Activated naive CD4-positive, alpha-beta T cell treated with anti-CD3 and anti-CD28 coated beads, Interleukin-2, amount 10 ng/mL, durations not matched to agents 7 days and 5 days (primary cell): ENCODE data around the gene KLHL22.
"Not testable (repeated sequence)": the region's sequence is repeated elsewhere in the genome, so short reads cannot be mapped to it uniquely, and the experiment has no call there.

Source experiments
- CTCF ChIA-PET: fragments of 350-600 bp; sonication (Branson Sonifier 250); formaldehyde crosslinking; loops from one replicate; lab custom pipeline; 2021; ENCODE audit warnings: antibody characterized with exemption; lab: Charles Lee
- DNase-seq: peaks from one replicate; pipeline ENCODE4 v3.0.0-alpha.2; 2020
- H3K27ac Mint-ChIP-seq: one replicate; pipeline ENCODE4 v1.8.0; 2021; ENCODE audit warnings: mild to moderate bottlenecking, moderate library complexity, mixed read lengths
- H3K27me3 Mint-ChIP-seq: one replicate; pipeline ENCODE4 v1.8.0; 2021; ENCODE audit warnings: mild to moderate bottlenecking, mixed read lengths
- H3K36me3 Mint-ChIP-seq: one replicate; pipeline ENCODE4 v1.8.0; 2021; ENCODE audit warnings: mixed read lengths
- H3K4me1 Mint-ChIP-seq: one replicate; pipeline ENCODE4 v1.8.0; 2021; ENCODE audit warnings: mixed read lengths
- H3K4me3 Mint-ChIP-seq: one replicate; pipeline ENCODE4 v1.8.0; 2021; ENCODE audit warnings: mild to moderate bottlenecking, moderate library complexity, mixed read lengths
- H3K9me3 Mint-ChIP-seq: one replicate; pipeline ENCODE4 v1.8.0; 2021; ENCODE audit warnings: mixed read lengths

The KLHL22 gene

GRCh38 chr22:20463324-20464095 is 32.1 kb downstream of the KLHL22 start:
- Mint-ChIP-seq H3K36me3 (peaks cover 47% of the 10 kb centered on the region), H3K9me3 (no peaks in the 10 kb centered on the region), H3K4me1 (peaks cover 66% of the 10 kb centered on the region), H3K27me3 (no peaks in the 10 kb centered on the region), H3K4me3 (peak overlapping the region; percentile 66), H3K27ac (peak overlapping the region; percentile 100)
- CTCF ChIA-PET: interaction anchor here (1.2 to 2.7 kb wide), 3 partner anchors 9 to 46 kb away, joined by 5 to 13 read pairs (median 10); no protein-coding TSS in a partner anchor
- peak; percentile 64 for DNase-seq

- H3K27ac Mint-ChIP-seq: no peak overlapping the region
- H3K27me3 Mint-ChIP-seq: no peaks in the 10 kb centered on the region
- H3K9me3 Mint-ChIP-seq: no peaks in the 10 kb centered on the region
- H3K4me3 Mint-ChIP-seq: no peak overlapping the region
- peaks cover 50% of the 10 kb centered on the region for H3K4me1 Mint-ChIP-seq
- DNase-seq: no peak
- H3K36me3 Mint-ChIP-seq: peaks cover 66% of the 10 kb centered on the region
- CTCF ChIA-PET: no interaction called here
These were observed 35.7 kb downstream of the KLHL22 start for GRCh38 chr22:20459862-20460261.

GRCh38 chr22:20459152-20459542 is 36.4 kb downstream of the KLHL22 start:
- no peaks in the 10 kb centered on the region for H3K27me3 Mint-ChIP-seq
- no peak for DNase-seq
- peaks cover 63% of the 10 kb centered on the region for H3K36me3 Mint-ChIP-seq

GRCh38 chr22:20458530-20459151 is 37.0 kb downstream of the KLHL22 start:
- CTCF ChIA-PET: interaction anchor here (0.6 kb wide), 1 partner anchor 485 kb away, joined by 3 read pairs; no protein-coding TSS in a partner anchor
- no peaks in the 10 kb centered on the region for H3K9me3 Mint-ChIP-seq
- H3K4me3 Mint-ChIP-seq: no peak overlapping the region
- peaks cover 38% of the 10 kb centered on the region for H3K4me1 Mint-ChIP-seq
- H3K27ac Mint-ChIP-seq: no peak overlapping the region
- DNase-seq: no peak
- peaks cover 58% of the 10 kb centered on the region for H3K36me3 Mint-ChIP-seq
- H3K27me3 Mint-ChIP-seq: no peaks in the 10 kb centered on the region

More at GRCh38 chr22:20459152-20459542, 36.4 kb downstream of the KLHL22 start:
- CTCF ChIA-PET: no interaction called here
- H3K9me3 Mint-ChIP-seq: no peaks in the 10 kb centered on the region
- H3K27ac Mint-ChIP-seq: no peak overlapping the region
- no peak overlapping the region for H3K4me3 Mint-ChIP-seq
- peaks cover 43% of the 10 kb centered on the region for H3K4me1 Mint-ChIP-seq

- no peaks in the 10 kb centered on the region for H3K27me3 Mint-ChIP-seq
- no peak overlapping the region for H3K4me3 Mint-ChIP-seq
- peaks cover 28% of the 10 kb centered on the region for H3K4me1 Mint-ChIP-seq
- peaks cover 57% of the 10 kb centered on the region for H3K36me3 Mint-ChIP-seq
- no peak overlapping the region for H3K27ac Mint-ChIP-seq
- DNase-seq: no peak
- CTCF ChIA-PET: interaction anchor here (0.6 to 4.5 kb wide), 3 partner anchors 11 to 484 kb away, joined by 3 to 47 read pairs (median 10); no protein-coding TSS in a partner anchor
- no peaks in the 10 kb centered on the region for H3K9me3 Mint-ChIP-seq
These were observed 37.9 kb downstream of the KLHL22 start for GRCh38 chr22:20457506-20458240.

GRCh38 chr22:20456722-20457076 is 38.9 kb downstream of the KLHL22 start:
- CTCF ChIA-PET: interaction anchor here (0.8 to 4.6 kb wide), 14 partner anchors 7 to 140 kb away, joined by 3 to 47 read pairs (median 4); no protein-coding TSS in a partner anchor
- Mint-ChIP-seq H3K4me3 (no peak overlapping the region), H3K9me3 (no peaks in the 10 kb centered on the region), H3K27me3 (no peaks in the 10 kb centered on the region), H3K4me1 (peaks cover 23% of the 10 kb centered on the region), H3K27ac (no peak overlapping the region), H3K36me3 (peaks cover 60% of the 10 kb centered on the region)
- DNase-seq: no peak

- DNase-seq: peak; percentile 82
- CTCF ChIA-PET: interaction anchor here (0.8 to 4.6 kb wide), 14 partner anchors 8 to 139 kb away, joined by 3 to 47 read pairs (median 4); no protein-coding TSS in a partner anchor
- H3K4me3 Mint-ChIP-seq: no peak overlapping the region
- peaks cover 58% of the 10 kb centered on the region for H3K36me3 Mint-ChIP-seq
- peaks cover 23% of the 10 kb centered on the region for H3K4me1 Mint-ChIP-seq
- H3K9me3 Mint-ChIP-seq: no peaks in the 10 kb centered on the region
- no peak overlapping the region for H3K27ac Mint-ChIP-seq
- H3K27me3 Mint-ChIP-seq: no peaks in the 10 kb centered on the region
These were observed 39.4 kb downstream of the KLHL22 start for GRCh38 chr22:20456064-20456721.

GRCh38 chr22:20455709-20456063 is 39.9 kb downstream of the KLHL22 start:
- Mint-ChIP-seq H3K4me3 (no peak overlapping the region), H3K27ac (no peak overlapping the region), H3K27me3 (no peaks in the 10 kb centered on the region), H3K9me3 (no peaks in the 10 kb centered on the region), H3K36me3 (peaks cover 55% of the 10 kb centered on the region), H3K4me1 (peaks cover 18% of the 10 kb centered on the region)
- CTCF ChIA-PET: interaction anchor here (1.0 to 4.6 kb wide), 7 partner anchors 8 to 61 kb away, joined by 3 to 47 read pairs (median 6); no protein-coding TSS in a partner anchor
- no peak for DNase-seq

GRCh38 chr22:20453222-20453621 is 42.4 kb downstream of the KLHL22 start:
- DNase-seq: no peak
- Mint-ChIP-seq H3K36me3 (peaks cover 50% of the 10 kb centered on the region), H3K9me3 (no peaks in the 10 kb centered on the region)

GRCh38 chr22:20451920-20452319 is 43.7 kb downstream of the KLHL22 start:
- Mint-ChIP-seq H3K27ac (no peak overlapping the region), H3K4me3 (no peak overlapping the region), H3K4me1 (peaks cover 11% of the 10 kb centered on the region), H3K36me3 (peaks cover 42% of the 10 kb centered on the region), H3K9me3 (no peaks in the 10 kb centered on the region), H3K27me3 (no peaks in the 10 kb centered on the region)
- CTCF ChIA-PET: no interaction called here
- no peak for DNase-seq

More at GRCh38 chr22:20453222-20453621, 42.4 kb downstream of the KLHL22 start:
- Mint-ChIP-seq H3K27ac (no peak overlapping the region), H3K27me3 (no peaks in the 10 kb centered on the region), H3K4me1 (peaks cover 12% of the 10 kb centered on the region), H3K4me3 (no peak overlapping the region)
- CTCF ChIA-PET: interaction anchor here (1.9 to 4.6 kb wide), 3 partner anchors 11 to 35 kb away, joined by 6 to 47 read pairs (median 13); no protein-coding TSS in a partner anchor

GRCh38 chr22:20451129-20451778 is 44.3 kb downstream of the KLHL22 start:
- DNase-seq, H3K27ac Mint-ChIP-seq, H3K4me3 Mint-ChIP-seq, H3K27me3 Mint-ChIP-seq, H3K9me3 Mint-ChIP-seq, CTCF ChIA-PET, H3K4me1 Mint-ChIP-seq: not testable (repeated sequence)
- peaks cover 41% of the 10 kb centered on the region for H3K36me3 Mint-ChIP-seq

GRCh38 chr22:20450551-20450906 is 45.1 kb downstream of the KLHL22 start:
- H3K4me3 Mint-ChIP-seq: no peak overlapping the region
- no peaks in the 10 kb centered on the region for H3K9me3 Mint-ChIP-seq
- DNase-seq: no peak
- peaks cover 37% of the 10 kb centered on the region for H3K36me3 Mint-ChIP-seq
- no peaks in the 10 kb centered on the region for H3K27me3 Mint-ChIP-seq
- no peak overlapping the region for H3K27ac Mint-ChIP-seq
- H3K4me1 Mint-ChIP-seq: no peaks in the 10 kb centered on the region
- CTCF ChIA-PET: no interaction called here

- CTCF ChIA-PET: no interaction called here
- H3K27ac Mint-ChIP-seq: no peak overlapping the region
These were observed 45.6 kb downstream of the KLHL22 start for GRCh38 chr22:20449819-20450550.

More at GRCh38 chr22:20449819-20450550, 45.6 kb downstream of the KLHL22 start:
- H3K36me3 Mint-ChIP-seq: peaks cover 32% of the 10 kb centered on the region
- no peaks in the 10 kb centered on the region for H3K4me1 Mint-ChIP-seq
- H3K27me3 Mint-ChIP-seq: no peaks in the 10 kb centered on the region
- H3K9me3 Mint-ChIP-seq: no peaks in the 10 kb centered on the region
- H3K4me3 Mint-ChIP-seq: no peak overlapping the region
- DNase-seq: no peak
